Neural cell (in vitro differentiated cells): ENCODE measurements around the gene PEAK1. TPM values are rescaled to one million over a fixed set of nuclear protein-coding genes. Genes with fewer than 3 reads are reported as not detected.

Source experiments
- H2AFZ ChIP-seq: fragments of 200-600, 300-800 bp; sonication (generic), shearing (Covaris generic); 2 replicates; pipeline ENCODE4 v1.6.0; 2014; ENCODE audit warnings: low read depth, mild to moderate bottlenecking, antibody characterized with exemption, low read length, moderate library complexity
- H3F3A ChIP-seq: fragments of 200-600 bp; shearing (Covaris generic); 2 replicates; pipeline ENCODE4 v1.6.1; 2016; ENCODE audit warnings: mild to moderate bottlenecking, moderate library complexity, mixed read lengths, antibody characterized with exemption, low read length; ENCODE audit not compliant: insufficient read depth, poor library complexity, severe bottlenecking
- H3K27ac ChIP-seq: fragments of 200-600, 300-800 bp; sonication (generic), shearing (Covaris generic); 2 replicates; pipeline ENCODE4 v1.5.1; 2014; ENCODE audit warnings: mild to moderate bottlenecking, low read length, moderate library complexity
- H3K27me3 ChIP-seq: fragments of 300-800, 200-600 bp; sonication (generic), shearing (Covaris generic); 2 replicates; pipeline ENCODE4 v1.6.0; 2014; ENCODE audit warnings: mild to moderate bottlenecking, low read depth, low read length, moderate library complexity; ENCODE audit not compliant: insufficient read depth
- H3K36me3 ChIP-seq: fragments of 300-800, 200-600 bp; sonication (generic), shearing (Covaris generic); 2 replicates; pipeline ENCODE4 v1.5.1; 2014; ENCODE audit warnings: mild to moderate bottlenecking, antibody characterized with exemption, low read length, moderate library complexity; ENCODE audit not compliant: insufficient read depth
- H3K4me2 ChIP-seq: fragments of 300-800, 200-600 bp; sonication (generic), shearing (Covaris generic); 2 replicates; pipeline ENCODE4 v1.6.0; 2014; ENCODE audit warnings: mild to moderate bottlenecking, low read length
- H3K4me3 ChIP-seq: fragments of 300-800, 200-600 bp; sonication (generic), shearing (Covaris generic); 2 replicates; pipeline ENCODE4 v1.5.1; 2014; ENCODE audit warnings: mild to moderate bottlenecking, low read length, moderate library complexity
- H3K79me2 ChIP-seq: fragments of 200-600 bp; shearing (Covaris generic); replicated peaks from 2 replicates; pipeline ENCODE4 v1.6.0; 2014; ENCODE audit warnings: mild to moderate bottlenecking, low read length, moderate library complexity; ENCODE audit not compliant: insufficient read depth
- H3K9ac ChIP-seq: fragments of 300-800, 200-600 bp; sonication (generic), shearing (Covaris generic); 2 replicates; pipeline ENCODE4 v1.6.1; 2016; ENCODE audit warnings: mild to moderate bottlenecking, low read length, mixed read lengths
- H3K9me2 ChIP-seq: fragments of 200-600 bp; shearing (Covaris generic); 2 replicates; pipeline ENCODE4 v1.6.1; 2016; ENCODE audit warnings: mild to moderate bottlenecking, low read length, mixed read lengths; ENCODE audit not compliant: insufficient read depth
- H3K9me3 ChIP-seq: fragments of 200-600, 300-800 bp; sonication (generic), shearing (Covaris generic); 2 replicates; pipeline ENCODE4 v1.6.1; 2016; ENCODE audit warnings: mild to moderate bottlenecking, mixed run types, low read length, moderate library complexity, mixed read lengths
- H4K20me1 ChIP-seq: fragments of 200-600 bp; shearing (Covaris generic); 2 replicates; pipeline ENCODE4 v1.6.1; 2016; ENCODE audit warnings: mild to moderate bottlenecking, mixed run types; ENCODE audit not compliant: insufficient read depth
- EP300 ChIP-seq: fragments of 450-650 bp; conservative IDR thresholded peaks from 2 replicates; pipeline ENCODE4 v1.6.1; 2014; ENCODE audit warnings: antibody characterized with exemption, mild to moderate bottlenecking, moderate library complexity; ENCODE audit not compliant: poor library complexity, severe bottlenecking
- EZH2 ChIP-seq: fragments of 200-600, 300-800 bp; shearing (Covaris generic), sonication (generic); IDR thresholded peaks from 2 replicates; pipeline ENCODE4 v1.6.1; 2014; ENCODE audit warnings: antibody characterized with exemption, low read length, borderline replicate concordance, mild to moderate bottlenecking; ENCODE audit not compliant: insufficient read depth, poor library complexity, severe bottlenecking
- MXI1 ChIP-seq: fragments of 450-650 bp; conservative IDR thresholded peaks from 2 replicates; pipeline ENCODE4 v1.6.1; 2014; ENCODE audit warnings: antibody characterized with exemption, mild to moderate bottlenecking; ENCODE audit not compliant: poor library complexity, severe bottlenecking
- POLR2AphosphoS5 ChIP-seq: IDR thresholded peaks from 2 replicates; pipeline ENCODE4 v1.6.1; 2012
- RAD21 ChIP-seq: fragments of 450-650 bp; conservative IDR thresholded peaks from 2 replicates; pipeline ENCODE4 v1.6.1; 2014; ENCODE audit warnings: antibody characterized with exemption, mild to moderate bottlenecking, moderate library complexity
- REST ChIP-seq: IDR thresholded peaks from 2 replicates; pipeline ENCODE4 v1.6.1; 2012; ENCODE audit warnings: borderline replicate concordance
- SMC3 ChIP-seq: fragments of 450-650 bp; conservative IDR thresholded peaks from 2 replicates; pipeline ENCODE4 v1.6.1; 2014; ENCODE audit warnings: antibody characterized with exemption, mild to moderate bottlenecking, moderate library complexity; ENCODE audit not compliant: poor library complexity
- TAF1 ChIP-seq: IDR thresholded peaks from 2 replicates; pipeline ENCODE4 v1.6.1; 2012; ENCODE audit warnings: low read depth
- polyA plus RNA-seq: library from polyadenylated mRNA; depleted of rRNA; stranded (reverse); fragments of >200 nt; gene quantifications from 2 replicates; pipeline ENCODE4 v1.2.3, GENCODE V29; 2014
- TF ChIP-seq, protein P1 (sequence below): fragments of 450-650 bp; IDR thresholded peaks from 2 replicates; pipeline ENCODE4 v1.5.1; 2014; ENCODE audit warnings: antibody characterized with exemption, mild to moderate bottlenecking, moderate library complexity; ENCODE audit not compliant: poor library complexity, severe bottlenecking

The PEAK1 gene
- polyA plus RNA-seq, 1 donor from 2014 or later, result 5.8 TPM

DNA sequence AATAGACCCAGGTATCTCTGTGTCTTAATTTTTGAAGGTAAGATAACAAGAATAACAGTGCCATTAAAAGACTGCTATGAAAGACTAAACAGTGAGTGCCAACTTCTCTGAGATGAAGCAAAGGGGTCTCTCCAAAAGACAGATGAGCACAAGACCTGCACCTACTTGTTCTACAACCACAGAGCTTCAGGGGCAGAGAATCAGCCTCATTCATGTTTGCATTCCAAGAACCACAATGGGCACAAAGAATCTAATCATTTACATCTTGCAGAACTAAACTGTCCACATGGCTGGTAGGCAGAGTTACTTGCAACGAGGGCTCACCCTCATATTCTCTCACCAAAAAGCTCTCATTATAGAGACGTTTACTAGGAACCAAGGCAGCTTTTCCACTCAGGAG is 83.9 kb downstream of the PEAK1 start:
- Histone ChIP-seq H3K4me3 (no peak overlapping the region), H3K9ac (no peak overlapping the region), H3K4me2 (no peak overlapping the region), H3K9me2 (no peaks in the 10 kb centered on the region), H3K27ac (no peak overlapping the region), H2AFZ (no peak overlapping the region), H3K79me2 (no peaks in the 10 kb centered on the region), H3K27me3 (no peaks in the 10 kb centered on the region), H3K9me3 (no peaks in the 10 kb centered on the region), H4K20me1 (no peaks in the 10 kb centered on the region), H3K36me3 (no peaks in the 10 kb centered on the region), H3F3A (no peaks in the 10 kb centered on the region)
- TF ChIP-seq REST (no peak), RAD21 (no peak), SMC3 (no peak), TAF1 (no peak), MXI1 (no peak), EP300 (no peak)

DNA sequence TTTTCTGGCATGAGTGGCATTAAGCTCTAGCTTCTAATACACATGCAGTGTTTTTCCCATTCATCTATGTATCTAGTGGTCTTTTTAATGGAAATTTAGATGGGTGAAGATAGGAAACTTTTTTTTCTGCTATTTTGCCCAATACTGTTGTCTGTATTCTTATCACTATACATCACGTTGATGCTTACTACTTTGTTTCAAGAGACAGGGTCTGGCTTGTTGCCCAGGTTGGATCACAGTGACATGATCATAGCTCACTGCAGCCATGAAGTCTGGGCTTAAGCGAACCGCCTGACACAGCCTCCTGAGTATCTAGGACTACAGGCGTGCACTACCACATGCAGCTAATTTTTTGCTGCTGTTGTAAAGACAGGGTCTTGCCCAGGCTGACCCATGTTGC is 84.6 kb downstream of the PEAK1 start:
- Histone ChIP-seq H3K4me2 (no peak overlapping the region), H3K36me3 (no peaks in the 10 kb centered on the region), H3K79me2 (no peaks in the 10 kb centered on the region), H4K20me1 (no peaks in the 10 kb centered on the region), H3K9me3 (no peaks in the 10 kb centered on the region), H2AFZ (no peak overlapping the region), H3K4me3 (no peak overlapping the region), H3F3A (no peaks in the 10 kb centered on the region), H3K27ac (no peak overlapping the region), H3K9me2 (no peaks in the 10 kb centered on the region), H3K27me3 (no peaks in the 10 kb centered on the region), H3K9ac (no peak overlapping the region)
- TF ChIP-seq POLR2AphosphoS5, result no peak
- TF ChIP-seq, protein P1, sequence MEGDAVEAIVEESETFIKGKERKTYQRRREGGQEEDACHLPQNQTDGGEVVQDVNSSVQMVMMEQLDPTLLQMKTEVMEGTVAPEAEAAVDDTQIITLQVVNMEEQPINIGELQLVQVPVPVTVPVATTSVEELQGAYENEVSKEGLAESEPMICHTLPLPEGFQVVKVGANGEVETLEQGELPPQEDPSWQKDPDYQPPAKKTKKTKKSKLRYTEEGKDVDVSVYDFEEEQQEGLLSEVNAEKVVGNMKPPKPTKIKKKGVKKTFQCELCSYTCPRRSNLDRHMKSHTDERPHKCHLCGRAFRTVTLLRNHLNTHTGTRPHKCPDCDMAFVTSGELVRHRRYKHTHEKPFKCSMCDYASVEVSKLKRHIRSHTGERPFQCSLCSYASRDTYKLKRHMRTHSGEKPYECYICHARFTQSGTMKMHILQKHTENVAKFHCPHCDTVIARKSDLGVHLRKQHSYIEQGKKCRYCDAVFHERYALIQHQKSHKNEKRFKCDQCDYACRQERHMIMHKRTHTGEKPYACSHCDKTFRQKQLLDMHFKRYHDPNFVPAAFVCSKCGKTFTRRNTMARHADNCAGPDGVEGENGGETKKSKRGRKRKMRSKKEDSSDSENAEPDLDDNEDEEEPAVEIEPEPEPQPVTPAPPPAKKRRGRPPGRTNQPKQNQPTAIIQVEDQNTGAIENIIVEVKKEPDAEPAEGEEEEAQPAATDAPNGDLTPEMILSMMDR, result no peak
- TF ChIP-seq MXI1, result no peak
- no peak for TF ChIP-seq SMC3
- no peak for TF ChIP-seq REST
- TF ChIP-seq EP300, result no peak
- no peak for TF ChIP-seq EZH2
- TF ChIP-seq TAF1, result no peak
- no peak for TF ChIP-seq RAD21
